Endodermal cell (in vitro differentiated cells): ENCODE measurements around the gene EFCAB14. TPM values are rescaled to one million over a fixed set of nuclear protein-coding genes. Genes with fewer than 3 reads are reported as not detected.
A peak's percentile ranks its signal among the peaks of the same experiment; 100 is the strongest.

ENCODE experiments used
- DNase-seq: peaks from one replicate; pipeline ENCODE4 v3.0.0-alpha.2; 2017
- H3K27ac ChIP-seq: 2 replicates; pipeline ENCODE4 v1.5.1; 2013; ENCODE audit warnings: mild to moderate bottlenecking, low read depth, low read length, moderate library complexity
- H3K27me3 ChIP-seq: 2 replicates; pipeline ENCODE4 v1.6.1; 2013; ENCODE audit warnings: mild to moderate bottlenecking, low read length, moderate library complexity; ENCODE audit not compliant: insufficient read depth, control insufficient read depth, poor library complexity, severe bottlenecking
- H3K36me3 ChIP-seq: 2 replicates; pipeline ENCODE4 v1.7.0; 2013; ENCODE audit warnings: mild to moderate bottlenecking, low read length, moderate library complexity; ENCODE audit not compliant: control insufficient read depth, insufficient read depth
- H3K4me1 ChIP-seq: one replicate; pipeline ENCODE4 v1.7.0; 2013; ENCODE audit warnings: low read length; ENCODE audit not compliant: control insufficient read depth, insufficient read depth
- H3K4me3 ChIP-seq: 2 replicates; pipeline ENCODE4 v1.5.1; 2013; ENCODE audit warnings: mild to moderate bottlenecking, low read length, moderate library complexity
- H3K9ac ChIP-seq: 2 replicates; pipeline ENCODE4 v1.6.1; 2013; ENCODE audit warnings: mild to moderate bottlenecking, low read length, moderate library complexity; ENCODE audit not compliant: poor library complexity, severe bottlenecking; ENCODE audit errors: extremely low read depth
- H3K9me3 ChIP-seq: 2 replicates; pipeline ENCODE4 v1.6.1; 2013; ENCODE audit warnings: mild to moderate bottlenecking, low read length, moderate library complexity; ENCODE audit not compliant: control insufficient read depth
- H3K27ac Mint-ChIP-seq: 2 replicates; pipeline ENCODE4 v1.8.0; 2020; ENCODE audit warnings: mixed read lengths
- H3K27me3 Mint-ChIP-seq: 2 replicates; pipeline ENCODE4 v1.8.0; 2021; ENCODE audit warnings: mild to moderate bottlenecking, mixed read lengths; ENCODE audit not compliant: insufficient read depth
- H3K36me3 Mint-ChIP-seq: 2 replicates; pipeline ENCODE4 v1.8.0; 2020; ENCODE audit warnings: low read depth, mixed read lengths
- H3K4me1 Mint-ChIP-seq: 2 replicates; pipeline ENCODE4 v1.8.0; 2020; ENCODE audit warnings: mixed read lengths
- H3K4me3 Mint-ChIP-seq: 2 replicates; pipeline ENCODE4 v1.8.0; 2020; ENCODE audit warnings: mild to moderate bottlenecking, moderate library complexity, mixed read lengths
- H3K9me3 Mint-ChIP-seq: 2 replicates; pipeline ENCODE4 v1.8.0; 2020; ENCODE audit warnings: mild to moderate bottlenecking, mixed read lengths
- CTCF ChIP-seq: fragments of 200-600 bp; sonication (generic); conservative IDR thresholded peaks from 2 replicates; pipeline ENCODE4 v1.5.0; 2021; ENCODE audit warnings: antibody characterized with exemption, mild to moderate bottlenecking
- WGBS, 2 experiments: methylation state at CpG; one replicate each; pipeline versions ENCODE4 v1.1.5 to v1.1.7; 2013; ENCODE audit warnings: missing lambda C conversion rate in 2 of 2, mixed read lengths in 1 of 2; ENCODE audit not compliant: insufficient coverage in 1 of 2, insufficient read length in 1 of 2; 5-methylcytosine and 5-hydroxymethylcytosine counted together
- total RNA-seq, 2 donors: library from RNA; stranded (reverse); fragmentation: NEBNext Ultra II Directional in 1 of 2; extraction: Animal tissue kit (Norgen Biotek cat#: 25700) in 1 of 2; gene quantifications; 2 replicates in 1 of 2; 3 replicates in 1 of 2; pipeline ENCODE4 v1.2.1, GENCODE V29; 2021

The EFCAB14 gene
- total RNA-seq, 2 donors from 2014 or later: 82.7 to 83.4 TPM

GRCh38 chr1:46691997-46692790 lies 26.7 kb downstream of the EFCAB14 start:
- peaks cover 56% of the 10 kb centered on the region for H3K36me3 Mint-ChIP-seq
- DNase-seq: no peak
- H3K4me1 Mint-ChIP-seq: peaks cover 68% of the 10 kb centered on the region
- peaks cover 41% of the 10 kb centered on the region for H3K4me1 ChIP-seq
- H3K27me3 ChIP-seq: no peaks in the 10 kb centered on the region
- H3K36me3 ChIP-seq: peaks cover 62% of the 10 kb centered on the region
- WGBS, 2 experiments: 85% methylated on average over 5 of the region's 6 CpGs
- H3K27me3 Mint-ChIP-seq: no peaks in the 10 kb centered on the region
- no peak overlapping the region for H3K4me3 Mint-ChIP-seq
- peak overlapping the region; percentile 71 for H3K27ac Mint-ChIP-seq
- H3K9me3 Mint-ChIP-seq: no peaks in the 10 kb centered on the region
- peak overlapping the region; percentile 53 for H3K4me3 ChIP-seq
- TF ChIP-seq CTCF: peak; percentile 64
- no peak overlapping the region for H3K27ac ChIP-seq
- no peaks in the 10 kb centered on the region for H3K9me3 ChIP-seq
- no peak overlapping the region for H3K9ac ChIP-seq

GRCh38 chr1:46690931-46691421 lies 27.9 kb downstream of the EFCAB14 start:
- Histone ChIP-seq H3K27ac (no peak overlapping the region), H3K9me3 (no peaks in the 10 kb centered on the region), H3K9ac (no peak overlapping the region), H3K4me1 (peaks cover 46% of the 10 kb centered on the region), H3K4me3 (peak overlapping the region; percentile 53), H3K36me3 (peaks cover 64% of the 10 kb centered on the region), H3K27me3 (no peaks in the 10 kb centered on the region)
- TF ChIP-seq CTCF: no peak
- peak overlapping the region; percentile 67 for H3K27ac Mint-ChIP-seq
- H3K9me3 Mint-ChIP-seq: no peaks in the 10 kb centered on the region
- H3K4me1 Mint-ChIP-seq: peaks cover 81% of the 10 kb centered on the region
- no peaks in the 10 kb centered on the region for H3K27me3 Mint-ChIP-seq
- peaks cover 52% of the 10 kb centered on the region for H3K36me3 Mint-ChIP-seq
- peak; percentile 74 for DNase-seq
- 43 to 44% methylated on average over 1 to 2 of the region's 2 CpGs for WGBS, 2 experiments
- H3K4me3 Mint-ChIP-seq: peak overlapping the region; percentile 33

GRCh38 chr1:46689897-46690296 lies 29.0 kb downstream of the EFCAB14 start:
- no peaks in the 10 kb centered on the region for H3K27me3 Mint-ChIP-seq
- H3K27ac ChIP-seq: peak overlapping the region; percentile 69
- 57 to 62% methylated on average over 1 of the region's 1 CpG for WGBS, 2 experiments
- H3K4me3 ChIP-seq: peak overlapping the region; percentile 59
- peak overlapping the region; percentile 88 for H3K27ac Mint-ChIP-seq
- H3K9me3 ChIP-seq: no peaks in the 10 kb centered on the region
- H3K9me3 Mint-ChIP-seq: no peaks in the 10 kb centered on the region
- DNase-seq: no peak
- H3K9ac ChIP-seq: peak overlapping the region; percentile 44
- H3K4me1 ChIP-seq: peaks cover 46% of the 10 kb centered on the region
- H3K36me3 Mint-ChIP-seq: peaks cover 49% of the 10 kb centered on the region
- H3K4me3 Mint-ChIP-seq: peak overlapping the region; percentile 5
- no peak for TF ChIP-seq CTCF
- peaks cover 82% of the 10 kb centered on the region for H3K4me1 Mint-ChIP-seq
- peaks cover 64% of the 10 kb centered on the region for H3K36me3 ChIP-seq
- no peaks in the 10 kb centered on the region for H3K27me3 ChIP-seq
